ENCODE measurements around the gene RFK.

DNA sequence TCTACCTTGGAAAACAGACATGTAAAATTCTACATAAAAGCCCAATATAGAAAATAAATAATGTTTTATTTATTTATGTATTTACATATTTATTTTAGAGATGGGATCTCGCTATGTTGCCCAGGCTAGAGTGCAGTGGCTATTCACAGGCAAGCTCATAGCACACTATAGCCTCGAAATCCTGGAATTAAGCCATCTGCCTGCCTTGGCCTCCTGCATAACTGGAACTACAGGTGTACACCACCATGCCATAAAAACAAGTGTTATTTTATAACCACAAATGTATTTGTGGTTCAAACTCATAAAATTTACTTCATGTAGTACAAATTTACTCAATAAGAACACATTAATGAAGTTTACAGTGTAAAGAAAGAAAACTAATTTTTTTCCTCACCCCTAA, 7.0 kb upstream of the RFK start:
- no peak for TF ChIP-seq CTCF (IDR thresholded peaks at IDR 0.05)
- no peak for TF ChIP-seq POLR2A (IDR thresholded peaks at IDR 0.05)

Data from Peyer's patch (tissue), 4 donors.